ENCODE results near the gene PARD6A. TPM values are rescaled to one million over a fixed set of nuclear protein-coding genes. Genes with fewer than 3 reads are reported as not detected.

Gene PARD6A, protein sequence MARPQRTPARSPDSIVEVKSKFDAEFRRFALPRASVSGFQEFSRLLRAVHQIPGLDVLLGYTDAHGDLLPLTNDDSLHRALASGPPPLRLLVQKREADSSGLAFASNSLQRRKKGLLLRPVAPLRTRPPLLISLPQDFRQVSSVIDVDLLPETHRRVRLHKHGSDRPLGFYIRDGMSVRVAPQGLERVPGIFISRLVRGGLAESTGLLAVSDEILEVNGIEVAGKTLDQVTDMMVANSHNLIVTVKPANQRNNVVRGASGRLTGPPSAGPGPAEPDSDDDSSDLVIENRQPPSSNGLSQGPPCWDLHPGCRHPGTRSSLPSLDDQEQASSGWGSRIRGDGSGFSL
- 2.0 and 3.3 TPM in 2 replicates for total RNA-seq (2014; rRNA removed; shearing (Covaris generic))

- peak; percentile 97 for DNase-seq (ENCODE audit: low read depth)
Observed at GRCh38 chr16:67660564-67661028, at the start of gene PARD6A. Gene PARD6A, plus strand, starts transcription at chr16:67660960. Its CDS starts 79 bp downstream, at chr16:67661039.

DNA sequence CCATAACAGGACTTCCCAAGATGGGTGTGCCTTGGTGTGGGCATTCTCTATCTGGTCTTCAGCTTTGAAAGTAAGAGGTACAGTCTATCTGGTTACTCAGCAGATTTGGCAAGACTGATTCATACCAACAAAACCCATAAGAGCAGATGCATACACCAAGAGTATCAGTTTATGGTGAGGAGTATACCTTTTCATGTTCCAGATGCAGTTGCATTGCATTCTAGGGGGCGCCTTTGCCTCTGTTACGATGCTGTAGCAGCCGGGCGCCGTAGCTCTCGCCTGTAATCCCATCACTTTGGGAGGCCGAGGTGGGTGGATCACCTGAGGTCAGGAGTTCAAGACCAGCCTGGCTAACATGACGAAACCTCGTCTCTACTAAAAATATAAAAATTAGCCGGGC, 47.0 kb upstream of the PARD6A start:
- DNase-seq (ENCODE audit: low read depth): no peak

DNA sequence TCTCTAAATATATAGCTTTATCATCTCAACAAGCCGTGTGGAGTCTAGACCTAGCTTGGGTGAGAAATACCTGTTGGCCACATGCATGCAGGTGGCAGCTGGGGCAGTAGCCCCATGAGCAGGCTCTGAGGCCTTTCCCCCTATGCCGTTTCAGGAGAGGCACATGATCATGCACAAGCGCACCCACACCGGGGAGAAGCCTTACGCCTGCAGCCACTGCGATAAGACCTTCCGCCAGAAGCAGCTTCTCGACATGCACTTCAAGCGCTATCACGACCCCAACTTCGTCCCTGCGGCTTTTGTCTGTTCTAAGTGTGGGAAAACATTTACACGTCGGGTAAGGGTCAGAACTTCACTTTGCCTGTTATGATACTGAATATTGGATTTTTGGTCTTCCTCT, 32.5 kb upstream of the PARD6A start:
- no peak for DNase-seq (ENCODE audit: low read depth)

DNA sequence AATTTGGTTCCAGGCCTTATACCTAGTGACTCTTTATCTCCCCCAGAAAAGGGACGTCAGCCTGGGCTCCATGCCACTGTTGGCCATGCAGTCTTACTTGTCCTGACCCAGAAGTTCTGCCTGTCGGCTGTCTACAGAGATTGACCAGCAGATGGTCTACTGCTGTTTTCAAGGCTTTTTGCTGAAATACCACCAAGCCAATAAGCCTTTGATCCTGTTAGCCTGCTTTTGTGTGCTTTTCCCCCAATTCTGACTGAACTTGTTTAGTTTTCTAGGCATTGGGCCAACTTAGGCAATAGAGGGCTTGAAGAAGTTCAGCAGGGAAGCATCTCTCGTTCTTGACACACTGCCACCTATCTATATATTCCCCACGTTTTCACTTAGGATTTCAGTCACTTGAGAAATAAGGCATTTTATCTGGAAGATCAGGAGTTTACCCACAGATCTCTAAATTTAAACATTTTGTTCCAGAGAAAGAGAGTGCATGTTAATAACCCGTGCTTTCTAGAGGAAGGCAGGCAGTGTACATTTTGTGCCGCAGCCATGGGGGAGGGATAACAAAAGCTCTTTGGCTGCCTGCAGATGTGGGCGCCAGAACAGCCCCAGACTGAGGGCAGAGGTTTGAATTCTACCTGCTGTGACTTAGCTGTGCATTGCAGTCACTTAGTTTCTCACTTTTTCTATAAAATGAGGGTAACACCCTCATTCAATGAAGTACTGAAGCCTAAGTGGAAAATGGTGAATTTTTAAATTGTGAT, 28.2 kb upstream of the PARD6A start:
- no peak for DNase-seq (ENCODE audit: low read depth)

DNA sequence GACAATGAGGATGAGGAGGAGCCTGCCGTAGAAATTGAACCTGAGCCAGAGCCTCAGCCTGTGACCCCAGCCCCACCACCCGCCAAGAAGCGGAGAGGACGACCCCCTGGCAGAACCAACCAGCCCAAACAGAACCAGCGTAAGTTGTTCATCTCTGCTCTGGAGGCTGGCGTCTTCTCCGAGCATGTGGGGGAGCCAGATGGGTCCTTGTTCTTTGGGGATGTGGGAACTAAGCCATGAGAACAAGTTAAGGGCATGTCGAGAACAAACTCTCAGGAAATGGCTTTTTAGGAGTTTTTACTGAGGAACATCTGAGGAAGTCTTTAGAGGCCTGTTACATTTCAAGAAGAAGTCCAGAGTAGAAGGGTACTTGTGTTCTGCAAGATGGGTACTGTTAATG, 24.0 kb upstream of the PARD6A start:
- DNase-seq (ENCODE audit: low read depth): no peak

DNA sequence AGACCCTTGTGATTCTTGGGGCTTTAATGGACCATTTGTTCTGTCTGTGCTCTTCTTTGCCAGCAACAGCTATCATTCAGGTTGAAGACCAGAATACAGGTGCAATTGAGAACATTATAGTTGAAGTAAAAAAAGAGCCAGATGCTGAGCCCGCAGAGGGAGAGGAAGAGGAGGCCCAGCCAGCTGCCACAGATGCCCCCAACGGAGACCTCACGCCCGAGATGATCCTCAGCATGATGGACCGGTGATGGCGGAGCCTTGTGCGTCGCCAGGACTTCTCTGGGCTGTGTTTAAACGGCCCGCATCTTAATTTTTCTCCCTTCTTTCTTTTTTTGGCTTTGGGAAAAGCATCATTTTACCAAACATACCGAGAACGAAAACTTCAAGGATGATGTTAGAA, 23.1 kb upstream of the PARD6A start:
- no peak for DNase-seq (ENCODE audit: low read depth)

GRCh38 chr16:67641779-67642708, 18.7 kb upstream of the PARD6A start:
- peak; percentile 84 for DNase-seq (ENCODE audit: low read depth)

- DNase-seq (ENCODE audit: low read depth): no peak
Observed at GRCh38 chr16:67644038-67644437, 16.7 kb upstream of the PARD6A start.

DNA sequence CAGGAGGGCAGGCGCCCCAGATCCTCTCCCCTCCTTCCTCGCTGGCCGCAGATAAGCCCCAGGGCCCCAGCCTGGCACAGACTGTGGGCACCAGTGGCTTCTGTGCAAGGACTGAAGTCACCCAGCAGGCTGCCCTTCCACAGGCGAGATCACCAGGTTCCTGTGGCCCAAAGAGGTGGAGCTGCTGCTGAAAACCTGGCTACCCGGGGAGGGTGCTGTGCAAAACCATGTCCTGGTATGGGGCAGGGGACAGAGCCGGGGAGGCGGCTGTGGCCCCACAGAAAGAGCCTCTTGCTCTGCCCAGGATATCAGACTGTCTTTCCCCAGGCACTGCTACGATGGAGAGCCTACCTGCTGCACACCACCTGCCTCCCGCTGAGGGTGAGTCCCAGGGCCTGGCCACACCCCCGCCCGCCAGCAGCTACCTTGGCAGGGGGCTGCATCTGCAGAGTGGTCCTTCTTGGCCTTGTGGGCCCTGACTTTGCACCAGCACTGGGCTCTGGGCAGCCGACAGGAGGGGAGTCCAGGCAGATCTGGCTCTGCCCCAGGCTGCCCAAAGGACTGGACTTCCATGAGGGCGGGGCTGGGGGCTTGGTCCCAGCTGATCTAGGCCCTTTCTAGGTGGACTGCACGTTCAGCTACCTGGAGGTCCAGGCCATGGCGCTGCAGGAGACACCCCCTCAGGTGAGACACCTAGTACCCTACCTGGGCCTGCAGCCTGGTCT, 15.2 kb upstream of the PARD6A start:
- DNase-seq (ENCODE audit: low read depth): no peak

DNA sequence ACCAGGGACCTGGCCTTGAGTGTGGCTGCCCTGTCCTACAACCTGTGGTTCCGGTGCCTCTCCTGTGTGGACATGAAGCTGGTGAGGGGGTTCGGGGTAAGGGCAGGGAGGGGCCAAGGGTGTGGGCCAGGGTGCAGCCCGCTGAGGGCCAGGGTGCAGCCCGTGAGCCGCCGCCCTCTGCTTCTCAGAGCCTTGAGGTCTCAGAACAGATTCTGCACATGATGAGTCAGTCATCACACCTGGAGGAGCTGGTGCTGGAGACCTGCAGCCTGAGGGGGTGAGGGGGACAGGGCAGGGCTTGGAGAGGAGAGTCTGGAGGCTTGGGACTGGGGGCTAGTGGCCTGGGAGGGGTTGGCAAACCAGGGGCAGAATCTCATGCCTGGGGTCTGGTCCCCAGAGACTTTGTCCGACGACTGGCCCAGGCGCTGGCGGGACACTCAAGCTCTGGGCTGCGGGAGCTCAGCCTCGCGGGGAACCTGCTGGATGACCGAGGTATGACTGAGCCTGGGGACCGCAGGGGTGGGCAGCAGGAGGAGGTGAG, 13.6 kb upstream of the PARD6A start:
- no peak for DNase-seq (ENCODE audit: low read depth)

GRCh38 chr16:67647681-67648080, 13.1 kb upstream of the PARD6A start:
- no peak for DNase-seq (ENCODE audit: low read depth)

- no peak for DNase-seq (ENCODE audit: low read depth)
Observed at GRCh38 chr16:67648088-67648763, 12.5 kb upstream of the PARD6A start.

GRCh38 chr16:67648764-67649407, 11.9 kb upstream of the PARD6A start:
- DNase-seq (ENCODE audit: low read depth): no peak

DNA sequence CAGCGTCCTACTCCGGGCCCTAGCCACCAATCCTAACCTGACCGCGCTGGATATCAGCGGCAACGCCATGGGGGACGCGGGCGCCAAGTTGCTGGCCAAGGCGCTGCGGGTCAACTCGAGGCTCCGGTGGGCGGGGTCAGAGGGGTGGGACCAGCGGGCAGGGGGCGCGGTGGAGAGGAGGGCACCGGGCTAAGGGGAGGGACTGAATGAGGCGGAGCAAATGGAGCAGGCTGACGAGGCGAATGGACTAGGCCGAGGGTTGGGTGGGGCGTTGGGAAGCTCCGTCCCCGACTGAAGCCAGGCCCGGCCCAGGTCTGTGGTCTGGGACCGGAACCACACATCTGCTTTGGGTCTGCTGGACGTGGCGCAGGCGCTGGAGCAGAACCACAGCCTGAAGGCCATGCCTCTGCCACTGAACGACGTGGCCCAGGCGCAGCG, 11.2 kb upstream of the PARD6A start:
- no peak for DNase-seq (ENCODE audit: low read depth)

DNA sequence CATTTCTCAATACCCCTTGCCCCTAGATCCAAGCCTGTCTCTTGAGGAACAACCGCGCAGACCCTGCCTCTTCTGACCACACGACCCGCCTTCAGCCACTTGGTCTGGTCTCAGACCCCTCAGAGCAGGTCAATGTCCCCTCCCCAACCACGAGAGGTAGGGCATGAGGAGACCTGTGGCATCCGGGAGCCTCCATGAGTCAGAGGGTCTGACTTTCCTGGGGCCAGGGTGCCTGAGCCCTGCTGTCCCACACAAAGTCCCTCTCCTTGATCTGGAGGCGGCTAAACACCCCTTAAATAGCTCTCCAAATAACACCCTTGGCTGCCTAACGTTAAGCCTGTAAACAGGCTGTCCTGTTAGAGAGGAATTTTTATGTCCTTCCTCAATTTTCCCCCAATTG, 10.7 kb upstream of the PARD6A start:
- no peak for DNase-seq (ENCODE audit: low read depth)

DNA sequence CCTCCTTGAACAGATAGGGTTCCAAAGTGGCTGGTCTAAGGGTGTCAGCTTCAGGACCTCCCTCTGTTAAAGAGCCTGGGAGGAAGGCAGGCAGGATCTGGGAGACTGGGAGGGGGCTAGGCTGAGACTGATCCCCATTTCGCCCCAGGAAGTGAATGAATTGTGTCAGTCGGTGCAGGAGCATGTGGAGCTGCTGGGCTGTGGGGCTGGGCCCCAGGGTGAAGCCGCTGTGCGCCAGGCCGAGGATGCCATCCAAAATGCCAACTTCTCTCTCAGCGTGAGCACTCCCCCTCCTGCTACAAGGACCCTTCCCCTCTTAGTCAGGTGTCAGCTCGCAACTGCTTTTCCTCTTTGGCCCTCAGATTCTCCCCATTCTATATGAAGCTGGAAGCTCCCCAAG, 9.7 kb upstream of the PARD6A start:
- DNase-seq (ENCODE audit: low read depth): no peak

GRCh38 chr16:67651847-67652246, 8.9 kb upstream of the PARD6A start:
- DNase-seq (ENCODE audit: low read depth): no peak

GRCh38 chr16:67652578-67653127, 8.1 kb upstream of the PARD6A start:
- DNase-seq (ENCODE audit: low read depth): peak; percentile 32

GRCh38 chr16:67653128-67653788, 7.5 kb upstream of the PARD6A start:
- DNase-seq (ENCODE audit: low read depth): no peak

Data from M059J (cell line).